Right renal pelvis (tissue), 4 donors: Measurements from ENCODE around the gene UBA6. TPM values are rescaled to one million over a fixed set of nuclear protein-coding genes. Genes with fewer than 3 reads are reported as not detected.
"Not testable (repeated sequence)": the region's sequence is repeated elsewhere in the genome, so short reads cannot be mapped to it uniquely, and the experiment has no call there.

Experiments
- DNase-seq, 4 donors: peaks; one replicate each; pipeline ENCODE4 v3.0.0-alpha.2; 2013; ENCODE audit warnings: low read depth in 4 of 4, low spot score in 3 of 4, missing footprints in 1 of 4
- polyA plus RNA-seq, 4 donors: library from polyadenylated mRNA; unstranded; fragments of 120-200 nt; gene quantifications; one replicate each; pipeline ENCODE4 v1.2.1, GENCODE V29; 2013; ENCODE audit not compliant: insufficient read length in 4 of 4

Gene UBA6
- polyA plus RNA-seq, 4 donors = 44.8 to 64.3 (median 56.0) TPM

DNA sequence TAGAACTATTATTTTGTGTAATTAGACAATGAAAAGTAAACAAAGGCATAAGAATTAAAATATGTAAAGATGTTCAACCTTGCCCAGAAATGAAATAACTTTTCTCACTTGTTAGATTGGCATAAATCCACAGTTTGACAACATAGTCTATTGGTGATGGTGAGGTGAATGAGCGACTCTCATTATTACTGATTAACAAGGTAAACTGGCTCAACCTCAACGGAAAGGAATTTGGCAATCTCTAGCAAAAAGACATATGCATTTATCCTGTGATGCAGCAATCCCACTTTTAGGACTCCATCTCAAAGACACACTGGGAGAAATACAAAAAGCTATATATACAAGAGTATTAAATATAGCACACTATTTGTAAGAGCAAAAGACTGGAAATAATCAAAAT, 22.3 kb downstream of the UBA6 start:
- DNase-seq = no peak

DNA sequence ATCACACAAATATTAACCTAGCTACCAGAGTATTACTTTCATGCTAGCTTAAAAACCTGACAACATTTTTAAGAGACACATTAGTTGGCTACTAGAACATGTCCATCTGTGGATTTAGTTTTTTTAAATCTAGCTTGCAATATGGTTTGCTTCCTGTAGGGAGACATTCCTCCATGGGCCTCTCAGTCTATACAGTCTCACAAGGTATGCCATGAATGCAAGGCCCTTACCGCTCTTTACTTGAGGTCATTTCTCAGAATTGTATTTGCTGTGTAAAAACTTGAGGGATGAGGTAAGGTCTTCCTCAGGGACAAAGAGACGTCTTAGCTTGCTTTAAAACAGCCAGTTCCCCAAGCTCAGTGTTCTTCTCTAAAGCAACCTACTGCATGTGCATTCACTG, 26.9 kb downstream of the UBA6 start:
- no peak for DNase-seq

DNA sequence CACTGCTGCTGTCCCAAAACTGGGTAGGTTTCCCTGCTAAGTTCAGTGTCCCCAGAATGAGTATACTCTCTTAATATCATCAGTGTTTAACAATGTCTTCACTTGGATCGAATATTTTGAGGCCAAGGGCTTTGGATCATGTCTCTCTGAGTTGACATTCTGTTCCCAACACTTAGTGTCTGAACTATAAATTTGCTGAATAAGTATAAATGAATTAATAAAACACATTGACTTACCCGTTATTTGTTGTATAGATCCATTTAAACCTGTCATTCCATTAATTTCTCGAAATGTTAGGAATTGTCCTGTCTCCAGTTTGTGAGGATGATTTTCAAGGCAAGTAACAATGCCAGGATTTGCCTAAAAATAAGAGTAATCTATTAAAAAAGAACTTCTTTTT, 32.6 kb downstream of the UBA6 start:
- no peak for DNase-seq

DNA sequence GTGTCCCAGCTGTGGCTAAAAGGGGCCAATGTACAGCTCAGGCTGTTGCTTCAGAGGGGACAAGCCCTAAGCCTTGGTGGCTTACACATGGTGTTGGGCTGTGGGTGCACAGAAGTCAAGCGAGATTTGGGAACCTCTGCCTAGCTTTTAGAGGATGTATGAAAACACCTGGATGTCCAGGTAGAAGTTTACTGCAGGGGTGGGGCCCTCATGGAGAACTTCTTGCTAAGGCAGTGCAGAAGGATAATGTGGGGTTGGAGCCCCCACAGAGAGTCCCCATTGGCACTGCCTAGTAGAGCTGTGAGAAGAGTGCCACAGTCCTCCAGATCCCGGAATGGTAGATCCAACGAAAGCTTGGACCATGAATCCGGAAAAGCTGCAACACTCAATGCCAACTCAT, 40.5 kb downstream of the UBA6 start:
- no peak for DNase-seq

DNA sequence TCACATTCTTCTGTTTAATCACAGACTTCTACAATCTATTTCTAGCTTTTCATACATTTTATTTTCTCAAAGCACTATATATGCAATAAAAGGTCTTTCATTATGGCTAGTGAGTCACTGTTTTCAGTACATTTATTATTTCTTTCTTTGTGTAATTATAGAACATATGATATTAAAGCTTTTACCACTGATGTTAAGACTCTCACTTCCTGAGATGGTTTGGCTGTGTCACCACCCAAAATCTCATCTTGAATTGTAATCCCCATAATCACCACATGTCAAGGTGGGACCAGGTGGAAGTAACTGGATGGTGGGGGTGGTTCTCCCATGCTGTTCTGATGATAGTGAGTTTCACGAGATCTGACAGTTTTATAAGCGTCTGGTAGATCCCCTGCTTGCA, 41.9 kb downstream of the UBA6 start:
- DNase-seq = no peak

DNA sequence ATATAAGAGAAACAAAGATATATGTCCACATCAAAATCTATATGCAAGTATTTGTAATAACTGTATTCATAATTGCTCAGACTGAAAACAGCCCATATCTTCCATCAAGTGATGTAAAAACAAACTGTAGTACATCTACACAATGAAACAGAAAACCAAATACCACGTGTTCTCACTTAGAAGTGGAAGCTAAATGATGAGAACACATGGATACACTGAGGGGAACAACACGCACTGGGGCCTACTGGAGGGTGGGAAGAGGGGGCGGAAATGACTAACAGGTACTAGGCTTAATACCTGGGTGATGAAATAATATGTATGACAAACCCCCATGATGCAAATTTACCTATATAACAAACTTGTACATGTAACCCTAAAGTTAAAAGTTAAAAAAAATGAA, 42.7 kb downstream of the UBA6 start:
- no peak for DNase-seq

DNA sequence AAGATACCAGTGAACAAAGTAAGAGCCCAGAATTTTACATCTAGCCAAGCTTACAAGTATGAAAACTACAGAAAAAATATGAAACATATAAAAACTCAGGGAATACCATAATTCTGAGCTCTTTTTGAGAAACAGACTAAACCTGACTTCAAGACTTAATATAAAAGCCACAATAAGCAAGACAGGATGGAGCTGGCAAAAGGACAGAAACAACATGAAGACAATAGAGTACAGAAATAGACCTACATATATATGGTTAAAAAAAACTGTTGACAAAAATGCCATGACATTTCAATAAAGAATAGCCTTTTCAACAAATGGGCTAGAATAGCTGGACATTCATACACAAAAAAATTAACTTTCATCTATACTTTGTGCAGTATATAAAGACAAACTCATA, 49.4 kb downstream of the UBA6 start:
- no peak for DNase-seq

DNA sequence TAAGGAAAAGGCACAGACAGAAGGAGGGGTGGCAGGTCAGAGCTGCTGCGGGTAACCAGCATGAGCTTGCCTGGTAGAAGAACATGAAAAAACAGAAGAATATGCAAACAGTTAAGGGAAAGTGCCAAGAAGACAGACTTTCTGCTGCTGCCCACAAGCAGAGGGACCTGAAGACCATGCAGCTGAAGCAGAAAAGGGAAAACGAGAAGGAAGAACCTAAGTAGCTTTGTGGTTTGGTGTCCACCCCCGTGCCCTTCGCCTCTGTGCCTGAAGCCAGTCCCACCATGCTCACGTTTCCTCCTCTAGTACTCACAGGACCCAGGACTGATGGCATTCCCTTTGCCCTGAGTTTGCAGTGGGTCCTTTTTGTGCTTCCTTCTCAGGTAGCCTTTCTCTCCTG, 62.8 kb downstream of the UBA6 start:
- no peak for DNase-seq

DNA sequence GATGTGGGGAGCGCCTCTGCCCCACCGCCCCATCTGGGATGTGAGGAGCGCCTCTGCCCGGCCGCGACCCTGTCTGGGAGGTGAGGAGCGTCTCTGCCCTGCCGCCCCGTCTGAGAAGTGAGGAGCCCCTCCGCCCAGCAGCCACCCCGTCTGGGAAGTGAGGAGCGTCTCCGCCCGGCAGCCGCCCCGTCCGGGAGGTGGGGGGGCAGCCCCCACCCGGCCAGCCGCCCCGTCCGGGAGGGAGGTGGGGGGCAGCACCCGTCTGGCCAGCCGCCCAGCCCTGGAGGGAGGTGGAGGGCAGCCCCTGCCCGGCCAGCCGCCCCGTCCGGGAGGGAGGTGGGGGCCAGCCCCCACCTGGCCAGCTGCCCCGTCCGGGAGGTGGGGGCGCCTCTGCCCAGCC, 64.0 kb downstream of the UBA6 start:
- not testable (repeated sequence) for DNase-seq

DNA sequence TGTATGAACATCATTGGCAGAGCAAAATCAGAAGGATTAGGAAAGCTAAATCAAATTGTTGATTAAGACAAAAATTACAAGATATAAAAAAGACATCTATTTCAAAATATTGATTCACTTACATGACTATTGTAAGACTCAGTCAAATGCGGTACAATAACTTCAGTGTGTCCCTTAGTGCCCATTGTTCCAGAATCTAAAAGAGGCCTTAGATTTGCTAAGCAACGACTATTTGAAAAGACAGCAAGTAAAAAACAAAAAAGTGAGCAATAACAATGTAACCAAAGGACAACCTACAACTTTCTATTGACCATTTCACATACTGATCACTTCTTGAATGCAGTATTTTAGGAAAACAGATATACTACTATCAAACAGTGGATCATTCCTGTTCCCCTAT, 65.6 kb downstream of the UBA6 start:
- no peak for DNase-seq

DNA sequence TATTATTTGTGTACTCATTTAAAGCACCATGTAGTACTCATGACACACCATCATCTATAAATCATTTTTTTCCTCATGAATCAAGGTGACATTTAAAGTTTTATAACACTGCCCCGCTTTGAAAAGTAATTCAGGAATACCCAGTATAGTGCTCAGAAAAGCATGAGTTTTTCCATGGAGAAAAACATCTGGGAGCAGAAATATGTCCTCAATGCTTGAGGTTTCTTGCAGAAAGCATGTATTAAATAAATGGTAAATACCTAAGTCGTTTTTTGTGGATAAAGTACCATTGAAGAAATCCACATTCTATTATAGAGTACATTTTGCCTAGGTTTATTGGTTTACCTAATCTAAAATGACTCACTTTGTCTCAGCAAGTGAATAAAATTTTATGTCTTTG, 66.2 kb downstream of the UBA6 start:
- DNase-seq = no peak

DNA sequence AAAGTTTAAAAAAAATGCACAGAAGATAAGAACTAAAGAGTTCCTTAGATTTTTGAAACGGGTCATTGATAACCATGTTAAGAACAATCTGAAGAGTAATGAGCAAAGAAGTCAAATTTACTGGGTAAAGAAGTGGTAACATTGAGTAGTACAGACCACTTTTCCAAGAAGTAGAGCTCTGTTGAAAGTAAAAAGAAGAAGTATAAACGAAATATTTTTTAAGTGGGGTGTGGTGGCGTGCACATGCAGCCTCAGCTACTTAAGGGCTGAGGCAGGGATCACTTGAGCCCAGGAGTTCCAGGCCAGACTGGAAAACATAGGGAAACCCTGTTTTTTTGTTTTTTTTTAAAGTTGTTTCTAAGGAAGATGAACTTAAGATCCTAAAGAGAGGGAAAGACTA, 68.5 kb downstream of the UBA6 start:
- DNase-seq = no peak

DNA sequence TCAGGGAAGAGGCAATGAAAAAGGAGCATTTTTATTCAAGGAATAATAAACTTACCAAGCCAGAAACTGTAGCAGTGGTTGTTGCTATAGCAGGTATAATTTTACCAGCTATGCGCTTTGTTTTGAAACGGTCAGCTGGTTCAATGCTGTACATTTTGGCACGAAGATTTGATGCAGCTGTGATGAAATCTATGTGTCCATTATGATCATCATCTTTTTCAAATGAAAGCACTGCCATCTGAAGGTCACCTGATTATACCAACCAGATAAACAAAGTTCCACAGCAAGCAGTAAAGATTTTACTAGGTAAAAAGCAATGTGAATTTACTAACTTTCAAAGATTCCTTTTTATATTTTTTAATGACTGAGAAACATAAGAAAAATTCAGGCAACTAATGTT, 76.0 kb downstream of the UBA6 start:
- DNase-seq = no peak

DNA sequence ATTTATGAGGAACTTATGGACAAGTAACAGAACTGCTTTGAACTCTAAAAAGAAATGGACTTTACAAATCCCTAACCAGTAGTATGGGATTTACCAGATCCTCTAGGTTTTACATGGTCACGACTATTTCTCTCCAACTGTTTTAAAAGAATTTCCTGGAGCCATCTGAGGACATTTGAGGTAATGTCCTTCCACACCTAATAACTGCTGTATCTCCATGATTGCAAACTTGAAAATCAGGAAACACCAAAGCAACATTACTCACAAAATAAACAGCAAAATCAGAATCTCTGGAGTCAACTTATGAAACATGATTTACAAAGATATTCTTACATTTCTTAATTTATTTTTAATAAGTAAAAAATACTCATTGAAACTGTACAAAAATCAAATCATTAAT, 84.5 kb downstream of the UBA6 start:
- no peak for DNase-seq

DNA sequence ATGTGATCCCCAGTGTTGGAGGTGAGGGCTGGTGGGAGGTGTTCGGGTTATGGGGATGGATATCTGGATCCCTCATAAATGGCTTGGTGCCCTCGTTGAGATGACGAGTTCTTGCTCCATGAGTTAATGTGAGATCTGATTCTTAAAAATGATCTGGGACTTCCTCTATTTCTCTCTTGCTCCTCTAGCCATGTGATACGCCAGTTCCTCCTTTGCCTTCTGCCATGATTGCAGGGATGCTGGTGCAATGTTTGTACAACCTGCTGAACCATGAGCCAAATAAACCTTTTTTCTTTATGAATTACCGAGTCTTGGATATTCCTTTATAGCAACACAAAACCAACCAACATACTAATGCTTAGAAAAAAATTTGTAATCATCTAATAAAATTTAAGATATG, 85.8 kb downstream of the UBA6 start:
- no peak for DNase-seq

DNA sequence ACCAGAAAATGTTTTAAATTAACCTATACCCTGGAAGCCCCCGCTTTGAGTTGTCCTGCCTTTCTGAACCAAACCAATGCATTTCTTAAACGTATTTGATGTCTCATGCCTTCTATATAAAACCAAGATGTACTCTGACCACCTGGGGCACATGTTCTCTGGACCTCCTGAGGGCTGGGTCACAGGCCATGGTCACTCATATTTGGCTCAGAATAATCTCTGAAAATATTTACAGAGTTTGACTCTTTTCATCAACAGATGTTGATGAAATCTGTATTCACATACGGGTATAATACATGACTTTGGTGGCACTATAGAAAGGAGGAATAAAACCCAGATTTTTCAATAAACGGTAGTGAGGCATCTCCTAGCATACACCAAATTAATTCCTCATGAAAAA, 86.8 kb downstream of the UBA6 start:
- no peak for DNase-seq

DNA sequence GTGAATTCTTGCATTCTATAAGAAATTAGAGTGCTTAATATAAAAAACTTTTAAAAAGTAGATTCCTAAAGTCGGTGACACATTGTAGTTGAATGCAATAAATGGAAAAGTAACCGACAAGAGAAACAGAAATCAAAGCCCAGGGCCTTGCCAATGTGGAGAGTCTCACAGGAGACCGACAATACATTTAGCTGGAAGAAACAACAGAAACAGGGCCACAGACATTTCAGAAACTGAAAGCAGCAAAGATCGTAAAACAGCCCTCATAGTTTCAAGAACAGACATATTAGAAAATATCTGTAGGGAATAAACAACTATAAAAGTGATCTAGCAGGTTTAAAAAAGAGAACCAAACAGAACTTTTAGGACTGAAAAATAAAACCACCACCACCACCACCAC, 92.9 kb downstream of the UBA6 start:
- DNase-seq = no peak

DNA sequence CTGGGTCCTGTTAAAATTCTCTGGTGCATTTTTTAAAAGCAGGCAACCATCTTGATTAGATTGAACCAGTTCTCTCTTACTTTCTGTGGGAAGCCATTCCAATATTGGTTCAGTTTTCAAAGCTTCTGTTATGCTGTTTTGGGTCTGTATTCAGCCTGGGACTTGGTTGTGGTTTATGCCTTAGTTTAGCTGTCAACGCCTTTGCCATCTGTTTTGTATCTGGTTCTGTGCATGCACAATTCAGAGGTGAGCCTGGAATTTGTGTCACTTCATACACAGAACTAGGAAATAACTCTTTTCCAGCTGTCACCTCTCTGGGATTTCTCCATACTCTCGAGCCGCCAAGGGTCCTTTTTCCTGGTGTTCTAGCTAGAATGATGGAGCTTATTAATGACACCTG, 96.2 kb downstream of the UBA6 start:
- DNase-seq = no peak

DNA sequence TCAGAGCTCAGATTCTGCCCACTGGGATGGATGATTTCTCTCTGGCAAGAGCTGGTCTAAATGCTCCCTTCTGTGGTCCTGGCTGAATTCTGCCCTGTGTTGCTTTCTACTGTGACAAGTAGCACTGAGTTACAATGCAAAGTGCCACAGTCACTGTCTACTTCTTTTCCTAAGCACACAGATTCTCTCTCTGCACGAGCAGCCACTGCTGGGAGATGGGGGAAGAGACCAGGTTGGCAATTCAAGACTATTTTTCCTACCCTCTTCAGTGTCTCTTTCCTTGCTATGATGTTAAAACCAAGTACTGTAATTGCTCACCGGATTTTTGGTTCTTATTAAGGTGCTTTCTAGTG, 97.0 kb downstream of the UBA6 start:
- DNase-seq = no peak

DNA sequence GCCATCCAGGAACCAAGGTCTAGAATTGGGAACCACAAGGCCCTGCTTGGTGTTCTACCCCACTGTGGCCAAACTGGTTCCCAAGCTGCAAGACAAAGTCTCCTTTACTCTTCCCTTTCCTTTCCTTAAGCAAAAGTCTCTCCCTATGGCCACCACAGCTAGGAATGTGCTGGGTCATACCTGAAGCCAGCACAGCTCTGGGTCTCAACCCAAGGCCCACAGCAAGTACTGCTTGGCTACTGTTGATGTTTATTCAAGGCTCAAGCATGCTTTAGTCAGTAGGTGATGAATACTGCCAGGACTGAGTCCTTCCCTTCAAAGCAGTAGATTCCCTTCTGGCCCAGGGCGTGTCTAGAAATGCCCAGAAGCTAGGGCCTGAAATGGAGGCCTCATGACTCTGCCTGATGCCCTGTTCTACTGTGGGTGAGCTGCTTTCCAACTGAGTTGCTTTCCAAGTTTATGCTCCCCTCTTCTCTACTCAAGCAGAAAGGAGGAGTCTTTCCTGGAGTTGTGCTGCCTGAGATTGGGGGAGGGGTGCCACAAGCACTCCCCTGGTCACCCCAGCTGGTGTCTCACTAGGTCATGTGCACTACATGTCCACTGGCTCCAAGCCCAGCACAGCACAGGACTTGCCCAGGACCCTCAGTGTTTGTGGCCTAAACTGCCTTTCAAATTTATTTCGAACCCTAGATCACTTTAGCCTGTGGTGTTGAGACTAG, 97.5 kb downstream of the UBA6 start:
- DNase-seq = no peak

DNA sequence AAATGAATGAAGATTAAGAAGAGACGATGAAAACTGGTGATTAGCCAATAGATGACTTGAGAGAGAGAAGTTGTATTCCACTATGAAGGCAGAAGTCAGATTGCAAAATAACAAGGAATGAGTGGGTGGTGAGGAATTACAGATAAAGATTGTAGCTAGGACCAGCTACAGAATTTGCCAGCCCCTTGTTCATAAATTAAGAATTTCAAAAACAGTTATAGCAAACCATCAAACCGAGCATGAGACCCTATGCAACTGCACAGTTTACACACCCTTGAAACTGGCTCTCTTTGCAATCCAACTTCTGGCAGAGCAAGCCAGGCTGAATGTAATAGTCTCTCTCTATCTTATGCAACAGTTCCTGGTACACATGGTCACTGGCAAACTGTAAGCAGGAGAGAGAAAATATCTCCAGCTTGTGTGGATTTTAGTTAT, 107.2 kb downstream of the UBA6 start:
- no peak for DNase-seq

DNA sequence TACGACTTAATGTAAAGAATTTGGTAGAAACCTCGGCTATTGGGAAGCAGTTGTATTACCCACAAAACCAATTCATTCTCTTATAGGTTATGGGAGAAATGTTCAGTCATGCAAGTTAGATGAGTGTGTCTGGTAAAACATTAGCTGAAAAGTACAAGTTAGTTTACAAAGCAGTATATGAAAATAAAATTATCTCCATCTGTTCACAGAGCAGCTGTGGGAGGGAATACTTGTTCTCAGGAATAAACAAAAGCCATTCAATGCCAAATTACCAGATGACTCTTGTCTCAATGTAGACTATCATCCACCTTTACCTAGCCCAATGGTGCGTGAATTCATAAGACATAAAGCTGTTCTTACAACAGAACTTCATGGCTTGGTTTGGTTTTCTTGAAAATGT, 113.8 kb downstream of the UBA6 start:
- no peak for DNase-seq

DNA sequence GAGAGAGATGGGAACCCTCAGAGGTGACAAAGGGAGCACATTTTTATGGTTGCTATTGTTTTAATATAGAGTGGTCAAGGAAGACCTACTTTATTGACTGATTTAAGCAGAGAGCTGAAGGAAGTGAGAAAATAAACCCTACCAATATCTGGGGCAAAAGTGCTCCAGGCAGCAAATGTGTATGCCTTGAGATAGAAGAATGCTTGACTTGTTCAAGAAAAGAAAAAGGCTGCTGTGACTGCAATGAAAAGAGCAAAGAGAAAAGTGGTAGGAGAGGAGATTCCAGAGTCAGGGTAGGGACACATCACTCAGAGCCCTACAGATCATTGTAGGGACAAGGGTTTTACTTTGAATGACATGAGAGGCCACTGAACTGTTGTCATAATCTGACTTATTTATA, 116.5 kb downstream of the UBA6 start:
- no peak for DNase-seq
